HG02763 (cell line): ENCODE data around the gene TJP1.
"Not testable (repeated sequence)": the region's sequence is repeated elsewhere in the genome, so short reads cannot be mapped to it uniquely, and the experiment has no call there.

Experiments used
- ATAC-seq: cut with Tn5 transposase; IDR thresholded peaks from one replicate; pipeline ENCODE4 v1.9.1; 2021; ENCODE audit warnings: mild to moderate bottlenecking, moderate library complexity; ENCODE audit not compliant: unreplicated experiment

Gene TJP1

GRCh38 chr15:29756358-29757267 lies 65.7 kb downstream of the TJP1 start:
- ATAC-seq: no peak

GRCh38 chr15:29754009-29754408 lies 68.3 kb downstream of the TJP1 start:
- ATAC-seq: not testable (repeated sequence)

GRCh38 chr15:29753506-29753905 lies 68.8 kb downstream of the TJP1 start:
- no peak for ATAC-seq

- ATAC-seq: no peak
Observed at GRCh38 chr15:29750754-29751153, 71.5 kb downstream of the TJP1 start.

- ATAC-seq: no peak
Observed at GRCh38 chr15:29749365-29750086, 72.7 kb downstream of the TJP1 start.

- no peak for ATAC-seq
Observed at GRCh38 chr15:29747837-29748417, 74.3 kb downstream of the TJP1 start.

GRCh38 chr15:29743475-29743874 lies 78.8 kb downstream of the TJP1 start:
- no peak for ATAC-seq

- no peak for ATAC-seq
Observed at GRCh38 chr15:29740692-29741311, 81.5 kb downstream of the TJP1 start.

- no peak for ATAC-seq
Observed at GRCh38 chr15:29736744-29737020, 85.6 kb downstream of the TJP1 start.

- peak; percentile 50 for ATAC-seq
Observed at GRCh38 chr15:29736012-29736743, 86.1 kb downstream of the TJP1 start.

GRCh38 chr15:29734917-29735572 lies 87.2 kb downstream of the TJP1 start:
- no peak for ATAC-seq

GRCh38 chr15:29731865-29732264 lies 90.4 kb downstream of the TJP1 start:
- no peak for ATAC-seq

GRCh38 chr15:29730471-29730870 lies 91.8 kb downstream of the TJP1 start:
- ATAC-seq: not testable (repeated sequence)

GRCh38 chr15:29728418-29728817 lies 93.8 kb downstream of the TJP1 start:
- no peak for ATAC-seq

GRCh38 chr15:29727871-29728270 lies 94.4 kb downstream of the TJP1 start:
- ATAC-seq: no peak

GRCh38 chr15:29726553-29726952 lies 95.7 kb downstream of the TJP1 start:
- no peak for ATAC-seq

GRCh38 chr15:29724026-29724425 lies 98.2 kb downstream of the TJP1 start:
- ATAC-seq: no peak

GRCh38 chr15:29713784-29714183 lies 108.5 kb downstream of the TJP1 start:
- ATAC-seq: no peak

- no peak for ATAC-seq
Observed at GRCh38 chr15:29712149-29712885, 110.0 kb downstream of the TJP1 start.

- no peak for ATAC-seq
Observed at GRCh38 chr15:29711531-29711930, 110.7 kb downstream of the TJP1 start.
